GM08714 (cell line): ENCODE measurements around the gene CAMK2A.

ENCODE experiments used
- H3K4me3 ChIP-seq: fragments of 200-500 bp; sonication (Bioruptor generic); 2 replicates; pipeline ENCODE4 v1.5.1; 2014; ENCODE audit warnings: mild to moderate bottlenecking, low read length, inconsistent platforms
- ZNF274 ChIP-seq: IDR thresholded peaks from 2 replicates; pipeline ENCODE4 v1.6.1; 2012; ENCODE audit warnings: mild to moderate bottlenecking, low read depth, low read length

The CAMK2A gene

GRCh38 chr5:150179019-150179620, 110.5 kb downstream of the CAMK2A start:
- no peak overlapping the region for H3K4me3 ChIP-seq
- no peak for TF ChIP-seq ZNF274

DNA sequence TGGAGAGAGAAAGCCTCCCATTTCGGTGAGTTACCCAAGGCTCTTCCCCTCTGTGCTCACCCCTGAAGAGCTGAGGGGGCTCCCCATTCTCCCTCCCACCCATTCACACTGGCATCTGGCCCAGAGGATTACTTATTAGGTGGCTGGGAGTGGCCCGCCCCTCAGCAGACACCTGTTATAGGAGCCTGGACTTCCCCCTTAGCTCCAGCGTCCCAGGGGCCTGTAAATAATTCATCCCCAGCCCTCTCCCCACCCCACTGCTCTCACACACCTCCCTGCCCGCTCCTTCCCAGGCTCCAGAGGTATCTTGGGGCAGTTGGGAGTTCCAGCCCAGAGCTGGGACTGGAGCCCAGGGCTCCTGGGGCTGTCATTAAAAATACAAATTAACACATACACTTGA, 111.3 kb downstream of the CAMK2A start:
- H3K4me3 ChIP-seq, result no peak overlapping the region
- no peak for TF ChIP-seq ZNF274

DNA sequence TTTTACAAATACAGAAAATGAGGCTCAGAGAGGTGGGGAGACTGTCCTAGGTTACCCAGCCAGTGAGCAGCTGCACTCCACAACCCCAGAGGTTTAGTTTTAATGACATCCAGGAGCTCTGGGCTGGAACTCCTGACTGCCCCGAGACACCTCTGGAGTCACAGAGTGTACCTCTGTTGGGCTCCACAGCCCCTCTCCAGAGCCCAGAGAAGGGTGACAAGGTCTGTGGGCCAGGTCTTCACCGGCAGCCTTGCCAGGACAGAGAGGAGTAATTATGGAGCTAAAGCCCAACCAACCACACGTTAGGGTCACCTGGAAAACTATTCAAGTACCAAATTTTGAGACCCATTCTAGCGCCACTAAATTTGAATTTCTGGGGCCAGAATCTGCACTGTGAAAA, 111.9 kb downstream of the CAMK2A start:
- no peak overlapping the region for H3K4me3 ChIP-seq
- no peak for TF ChIP-seq ZNF274

GRCh38 chr5:150176745-150177477, 112.7 kb downstream of the CAMK2A start:
- no peak for TF ChIP-seq ZNF274
- H3K4me3 ChIP-seq, result no peak overlapping the region

GRCh38 chr5:150175536-150175935, 114.0 kb downstream of the CAMK2A start:
- H3K4me3 ChIP-seq, result no peak overlapping the region
- no peak for TF ChIP-seq ZNF274

DNA sequence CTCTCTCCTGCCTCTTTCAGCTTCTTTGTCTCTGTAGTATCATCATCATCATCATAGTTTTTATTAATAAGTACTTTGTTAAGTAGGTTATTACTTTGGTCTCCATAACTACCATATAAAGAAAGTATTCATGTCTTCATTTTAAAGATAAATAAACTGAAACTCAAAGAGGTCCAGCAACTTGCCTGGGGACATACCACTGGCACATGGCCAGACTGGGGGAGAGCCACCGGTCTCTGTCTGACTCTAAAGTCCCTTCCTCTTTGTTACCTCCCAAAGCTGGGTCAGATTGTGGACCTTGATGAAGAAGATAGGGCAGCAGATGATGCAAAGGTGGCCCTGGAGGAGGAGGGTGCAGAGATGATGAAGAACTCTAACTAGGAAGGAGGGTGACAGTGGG, 114.5 kb downstream of the CAMK2A start:
- no peak overlapping the region for H3K4me3 ChIP-seq
- TF ChIP-seq ZNF274, result no peak

DNA sequence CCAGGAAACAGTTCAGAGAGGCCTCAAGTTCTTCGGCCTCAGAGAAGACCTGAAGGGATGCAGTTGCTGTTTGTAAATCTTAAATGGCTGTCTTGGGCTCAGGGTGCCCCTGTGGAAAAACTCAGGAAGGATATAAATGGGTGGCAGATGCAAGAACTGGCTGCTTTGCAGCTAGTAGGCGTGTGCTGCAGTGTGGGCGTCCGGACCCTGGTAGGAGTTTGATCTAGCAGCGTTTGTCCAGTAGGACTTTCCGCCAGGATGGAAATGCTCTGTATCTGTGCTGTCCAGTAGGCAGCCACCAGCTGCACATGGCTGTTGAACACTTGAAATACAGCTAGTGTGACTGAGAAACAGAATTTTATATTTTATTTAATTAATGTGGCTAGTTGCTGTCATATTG, 115.3 kb downstream of the CAMK2A start:
- H3K4me3 ChIP-seq, result no peak overlapping the region
- no peak for TF ChIP-seq ZNF274

DNA sequence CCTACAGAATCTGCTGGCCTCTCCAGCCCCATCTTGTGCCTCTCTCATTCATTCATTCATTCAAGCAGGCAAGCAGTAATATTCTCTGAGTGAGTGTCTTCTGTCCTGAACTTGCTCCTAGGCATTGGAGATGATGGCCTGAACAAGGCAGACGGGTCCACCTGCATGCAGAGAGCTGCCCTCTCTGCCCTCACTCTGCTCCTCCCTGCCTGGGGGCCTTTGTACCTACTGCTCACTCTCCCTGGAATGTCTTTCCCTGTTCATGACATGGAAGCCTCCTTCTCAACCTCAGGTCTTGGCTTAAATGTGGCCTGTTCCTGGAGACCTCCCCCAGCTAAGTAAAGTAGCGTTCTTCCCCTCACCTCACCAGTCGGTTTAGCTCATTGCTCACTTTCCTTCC, 116.4 kb downstream of the CAMK2A start:
- TF ChIP-seq ZNF274, result no peak

GRCh38 chr5:150172556-150172955, 117.0 kb downstream of the CAMK2A start:
- no peak overlapping the region for H3K4me3 ChIP-seq
- no peak for TF ChIP-seq ZNF274

More for the DNA sequence above, 116.4 kb downstream of the CAMK2A start:
- H3K4me3 ChIP-seq, result no peak overlapping the region

DNA sequence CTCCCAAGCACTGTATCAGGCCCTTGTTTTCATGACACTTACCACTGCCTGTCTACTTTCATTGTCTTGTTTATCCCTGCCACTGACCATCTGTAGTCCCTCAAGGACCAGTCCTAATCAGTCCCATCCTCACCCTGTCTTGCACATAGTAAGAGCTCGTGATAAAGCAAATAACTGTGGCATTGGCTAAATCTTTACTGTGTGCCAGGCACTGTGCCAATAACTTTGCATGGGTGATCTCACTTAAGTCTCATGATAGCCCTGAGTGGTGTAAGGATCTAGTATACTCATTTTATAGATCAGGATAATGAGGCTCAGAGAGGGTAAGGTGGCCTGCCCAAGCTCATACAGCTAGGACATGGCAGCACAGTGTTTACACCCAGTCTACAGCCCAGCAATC, 117.4 kb downstream of the CAMK2A start:
- H3K4me3 ChIP-seq, result no peak overlapping the region

More for the DNA sequence above, 117.4 kb downstream of the CAMK2A start:
- no peak for TF ChIP-seq ZNF274
